Nephron (organoid): ENCODE measurements around the gene SCGB1A1.

Experiments used
- H3K27ac Mint-ChIP-seq, 3 experiments: 2 replicates each; pipeline ENCODE4 v1.8.0; 2020; ENCODE audit warnings: mixed read lengths in 3 of 3, mild to moderate bottlenecking in 2 of 3, moderate library complexity in 1 of 3
- H3K27me3 Mint-ChIP-seq: 2 replicates; pipeline ENCODE4 v1.8.0; 2021; ENCODE audit warnings: low read depth, mild to moderate bottlenecking, moderate library complexity, mixed read lengths
- H3K36me3 Mint-ChIP-seq: 2 replicates; pipeline ENCODE4 v1.8.0; 2020; ENCODE audit warnings: low read depth, mixed read lengths
- H3K4me1 Mint-ChIP-seq: 2 replicates; pipeline ENCODE4 v1.8.0; 2020; ENCODE audit warnings: mixed read lengths
- H3K4me3 Mint-ChIP-seq, 3 experiments: 2 replicates each; pipeline ENCODE4 v1.8.0; 2020; ENCODE audit warnings: mild to moderate bottlenecking in 3 of 3, mixed read lengths in 3 of 3, moderate library complexity in 2 of 3
- H3K9me3 Mint-ChIP-seq: 2 replicates; pipeline ENCODE4 v1.8.0; 2020; ENCODE audit warnings: mixed read lengths
- TF ChIP-seq, protein P1 (sequence below), 3 experiments: fragments of 200-600 bp; sonication (generic); IDR thresholded peaks; one replicate each; pipeline ENCODE4 v1.5.0; 2021; ENCODE audit warnings: antibody characterized with exemption in 3 of 3; ENCODE audit not compliant: unreplicated experiment in 3 of 3

Gene SCGB1A1

GRCh38 chr11:62433904-62434276 is 15.1 kb downstream of the SCGB1A1 start:
- peaks cover 4% of the 10 kb centered on the region for H3K36me3 Mint-ChIP-seq
- TF ChIP-seq, protein P1, sequence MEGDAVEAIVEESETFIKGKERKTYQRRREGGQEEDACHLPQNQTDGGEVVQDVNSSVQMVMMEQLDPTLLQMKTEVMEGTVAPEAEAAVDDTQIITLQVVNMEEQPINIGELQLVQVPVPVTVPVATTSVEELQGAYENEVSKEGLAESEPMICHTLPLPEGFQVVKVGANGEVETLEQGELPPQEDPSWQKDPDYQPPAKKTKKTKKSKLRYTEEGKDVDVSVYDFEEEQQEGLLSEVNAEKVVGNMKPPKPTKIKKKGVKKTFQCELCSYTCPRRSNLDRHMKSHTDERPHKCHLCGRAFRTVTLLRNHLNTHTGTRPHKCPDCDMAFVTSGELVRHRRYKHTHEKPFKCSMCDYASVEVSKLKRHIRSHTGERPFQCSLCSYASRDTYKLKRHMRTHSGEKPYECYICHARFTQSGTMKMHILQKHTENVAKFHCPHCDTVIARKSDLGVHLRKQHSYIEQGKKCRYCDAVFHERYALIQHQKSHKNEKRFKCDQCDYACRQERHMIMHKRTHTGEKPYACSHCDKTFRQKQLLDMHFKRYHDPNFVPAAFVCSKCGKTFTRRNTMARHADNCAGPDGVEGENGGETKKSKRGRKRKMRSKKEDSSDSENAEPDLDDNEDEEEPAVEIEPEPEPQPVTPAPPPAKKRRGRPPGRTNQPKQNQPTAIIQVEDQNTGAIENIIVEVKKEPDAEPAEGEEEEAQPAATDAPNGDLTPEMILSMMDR (IDR thresholded peaks at IDR 0.05; ENCODE audit: unreplicated experiment in 3 of 3), result no peak
- peaks cover 61% of the 10 kb centered on the region for H3K4me1 Mint-ChIP-seq
- peaks cover 3% of the 10 kb centered on the region for H3K27me3 Mint-ChIP-seq
- H3K9me3 Mint-ChIP-seq, result no peaks in the 10 kb centered on the region
- peak overlapping the region; percentile 57 to 81 (median 80) for H3K27ac Mint-ChIP-seq
- no peak overlapping the region for H3K4me3 Mint-ChIP-seq

DNA sequence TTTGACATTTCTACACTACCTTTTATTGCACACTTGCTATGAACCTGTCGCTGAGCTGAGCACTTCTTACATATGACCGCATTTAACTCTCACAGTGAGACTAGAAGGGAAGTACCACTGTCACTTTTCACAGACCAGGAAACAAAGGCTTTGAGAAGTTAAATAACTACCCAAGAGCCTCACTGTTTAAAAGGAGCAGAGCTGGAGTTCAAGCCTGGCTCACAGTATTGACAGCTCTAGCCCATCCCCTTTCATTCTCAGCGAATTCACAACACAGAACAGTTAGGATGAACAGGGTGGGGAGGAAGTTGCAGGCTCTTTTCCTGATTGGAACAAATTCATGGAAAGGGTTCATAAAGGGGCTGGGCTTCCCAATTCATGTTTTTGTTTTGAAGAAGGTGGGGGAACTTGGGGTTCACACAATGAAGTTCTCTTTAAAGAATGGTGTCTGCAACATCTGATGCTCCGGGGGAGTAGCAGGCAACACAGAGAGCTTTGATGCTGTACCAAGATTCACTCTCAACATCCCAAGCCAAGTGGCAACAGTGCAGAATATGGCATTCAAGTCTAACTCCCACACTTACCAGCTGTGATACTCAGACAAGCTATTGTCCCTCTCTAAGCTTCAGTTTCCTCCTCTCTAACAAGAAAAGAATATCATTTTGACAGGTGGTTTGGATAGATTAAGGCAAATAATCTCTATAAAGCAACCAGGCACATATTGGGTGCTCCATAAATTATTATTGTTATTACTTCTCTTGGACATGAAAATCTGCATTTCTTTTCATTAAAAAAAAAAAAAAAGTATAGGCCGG is 17.2 kb downstream of the SCGB1A1 start:
- Mint-ChIP-seq H3K27ac (peak overlapping the region; percentile 51 to 93 (median 80)), H3K27me3 (peaks cover 6% of the 10 kb centered on the region), H3K4me1 (peaks cover 55% of the 10 kb centered on the region), H3K36me3 (no peaks in the 10 kb centered on the region), H3K4me3 (no peak overlapping the region), H3K9me3 (no peaks in the 10 kb centered on the region)
- TF ChIP-seq, protein P1 (IDR thresholded peaks at IDR 0.05; ENCODE audit: unreplicated experiment in 3 of 3), result no peak

DNA sequence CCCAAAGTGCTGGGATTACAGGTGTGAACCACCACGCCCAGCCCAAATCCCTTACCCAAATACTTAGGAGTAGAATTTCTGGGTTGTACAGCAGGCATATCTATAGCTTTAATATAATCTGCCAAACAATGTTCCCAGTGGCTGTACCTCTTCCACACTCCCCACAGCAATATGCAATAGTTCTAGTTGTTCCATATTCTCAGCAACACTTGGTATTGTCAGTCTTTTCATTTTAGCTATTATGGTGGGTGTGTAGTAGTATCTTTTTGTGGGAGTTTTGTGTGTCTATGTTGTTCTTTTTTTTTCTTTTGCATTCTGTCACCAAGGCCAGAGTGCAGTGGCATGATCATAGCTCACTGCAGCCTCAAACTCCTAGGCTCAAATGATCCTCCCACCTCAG is 18.8 kb downstream of the SCGB1A1 start:
- H3K27me3 Mint-ChIP-seq, result peaks cover 6% of the 10 kb centered on the region
- no peaks in the 10 kb centered on the region for H3K36me3 Mint-ChIP-seq
- no peaks in the 10 kb centered on the region for H3K9me3 Mint-ChIP-seq
- TF ChIP-seq, protein P1 (IDR thresholded peaks at IDR 0.05; ENCODE audit: unreplicated experiment in 3 of 3), result no peak
- H3K27ac Mint-ChIP-seq, result peak overlapping the region in 1 of 3 experiments; percentile 35
- H3K4me1 Mint-ChIP-seq, result peaks cover 49% of the 10 kb centered on the region
- no peak overlapping the region for H3K4me3 Mint-ChIP-seq

DNA sequence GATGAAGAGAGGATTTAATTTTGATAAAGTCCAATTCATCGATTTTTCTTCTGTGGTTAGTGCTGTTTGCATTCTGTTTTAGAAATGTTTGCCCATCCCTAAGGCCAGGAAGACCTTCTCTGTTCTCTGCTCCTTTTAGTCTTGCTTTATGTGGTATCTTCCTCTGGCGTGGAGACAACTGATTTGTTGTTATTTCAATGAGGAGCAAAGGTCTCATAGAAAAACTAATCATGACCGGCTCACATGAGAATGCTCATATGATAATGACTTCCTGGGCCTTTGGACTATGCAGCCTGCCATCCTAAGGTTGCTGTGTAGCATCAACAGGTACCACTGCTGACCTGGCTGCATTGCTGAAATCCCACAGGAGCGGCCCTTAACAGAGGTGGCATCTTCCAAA is 19.8 kb downstream of the SCGB1A1 start:
- H3K27me3 Mint-ChIP-seq, result peaks cover 6% of the 10 kb centered on the region
- peaks cover 48% of the 10 kb centered on the region for H3K4me1 Mint-ChIP-seq
- H3K9me3 Mint-ChIP-seq, result no peaks in the 10 kb centered on the region
- TF ChIP-seq, protein P1 (IDR thresholded peaks at IDR 0.05; ENCODE audit: unreplicated experiment in 3 of 3), result no peak
- H3K36me3 Mint-ChIP-seq, result no peaks in the 10 kb centered on the region
- no peak overlapping the region for H3K4me3 Mint-ChIP-seq
- peak overlapping the region in 1 of 3 experiments; percentile 7 for H3K27ac Mint-ChIP-seq

DNA sequence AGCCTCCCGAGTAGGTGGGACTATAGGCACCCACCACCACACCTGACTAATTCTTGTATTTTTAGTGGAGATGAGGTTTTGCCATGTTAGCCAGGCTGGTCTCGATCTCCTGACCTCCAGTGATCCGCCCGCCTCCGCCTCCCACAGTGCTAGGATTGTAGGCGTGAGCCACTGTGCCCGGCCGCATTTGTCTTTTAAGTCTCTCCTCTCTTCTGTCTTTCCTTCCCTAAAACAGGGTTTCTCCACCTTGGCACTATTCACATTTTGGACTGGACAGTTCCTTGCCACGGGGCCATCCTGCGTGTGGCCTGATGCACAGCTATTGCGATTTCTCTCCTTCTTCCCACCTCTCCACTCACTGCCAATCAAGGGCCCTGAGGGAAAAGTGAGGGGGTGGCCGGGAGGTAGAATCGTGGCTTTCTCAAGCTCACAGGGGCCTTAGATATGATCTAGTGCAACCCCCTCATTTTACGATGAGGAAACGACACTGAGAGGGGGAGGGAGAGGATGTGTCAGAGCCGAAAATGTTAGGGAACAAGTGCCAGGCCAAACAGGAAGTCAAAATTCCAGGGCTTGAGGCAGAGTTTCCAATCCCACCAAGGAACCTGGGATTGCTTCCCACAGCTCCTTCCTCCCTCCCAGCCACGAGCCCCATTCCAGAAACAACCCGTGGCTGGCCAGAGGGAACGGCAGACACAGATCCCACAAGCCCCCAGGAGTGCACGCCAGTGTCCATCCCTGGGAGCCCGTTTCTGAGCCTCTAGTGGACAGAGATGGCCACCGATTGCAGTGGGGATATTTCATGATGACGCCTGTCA is 21.2 kb downstream of the SCGB1A1 start:
- no peak overlapping the region for H3K4me3 Mint-ChIP-seq
- peak overlapping the region; percentile 26 to 95 (median 76) for H3K27ac Mint-ChIP-seq
- TF ChIP-seq, protein P1 (IDR thresholded peaks at IDR 0.05; ENCODE audit: unreplicated experiment in 3 of 3), result no peak
- H3K27me3 Mint-ChIP-seq, result peaks cover 3% of the 10 kb centered on the region
- peaks cover 50% of the 10 kb centered on the region for H3K4me1 Mint-ChIP-seq
- H3K9me3 Mint-ChIP-seq, result no peaks in the 10 kb centered on the region
- no peaks in the 10 kb centered on the region for H3K36me3 Mint-ChIP-seq
